ENCODE measurements around the gene TGM4.

The TGM4 gene

GRCh38 chr3:44883213-44883955 is 9.0 kb downstream of the TGM4 start:
- Histone ChIP-seq H3K4me3 (ENCODE audit: low read depth in 1 of 2, low read length in 1 of 2) (no peak overlapping the region), H3K9me3 (no peaks in the 10 kb centered on the region), H3K36me3 (no peaks in the 10 kb centered on the region), H3K27ac (no peak overlapping the region), H3K4me1 (ENCODE audit: control insufficient read depth in 1 of 2, insufficient read depth in 1 of 2, low read depth in 1 of 2, low read length in 1 of 2) (no peaks in the 10 kb centered on the region), H3K27me3 (no peaks in the 10 kb centered on the region)
- TF ChIP-seq CTCF (IDR thresholded peaks at IDR 0.05): no peak

GRCh38 chr3:44883999-44884431 is 9.6 kb downstream of the TGM4 start:
- Histone ChIP-seq H3K4me3 (ENCODE audit: low read depth in 1 of 2, low read length in 1 of 2) (no peak overlapping the region), H3K27ac (no peak overlapping the region), H3K27me3 (no peaks in the 10 kb centered on the region), H3K4me1 (ENCODE audit: control insufficient read depth in 1 of 2, insufficient read depth in 1 of 2, low read depth in 1 of 2, low read length in 1 of 2) (no peaks in the 10 kb centered on the region), H3K9me3 (no peaks in the 10 kb centered on the region), H3K36me3 (no peaks in the 10 kb centered on the region)
- TF ChIP-seq CTCF (IDR thresholded peaks at IDR 0.05): no peak

GRCh38 chr3:44885618-44886017 is 11.2 kb downstream of the TGM4 start:
- TF ChIP-seq CTCF (IDR thresholded peaks at IDR 0.05): no peak
- no peak overlapping the region for H3K4me3 ChIP-seq (ENCODE audit: low read depth in 1 of 2, low read length in 1 of 2)

GRCh38 chr3:44886561-44886960 is 12.2 kb downstream of the TGM4 start:
- no peak overlapping the region for H3K4me3 ChIP-seq (ENCODE audit: low read depth in 1 of 2, low read length in 1 of 2)
- no peak for TF ChIP-seq CTCF (IDR thresholded peaks at IDR 0.05)
- no peaks in the 10 kb centered on the region for H3K9me3 ChIP-seq
- no peaks in the 10 kb centered on the region for H3K4me1 ChIP-seq (ENCODE audit: control insufficient read depth in 1 of 2, insufficient read depth in 1 of 2, low read depth in 1 of 2, low read length in 1 of 2)
- no peaks in the 10 kb centered on the region for H3K27me3 ChIP-seq
- no peaks in the 10 kb centered on the region for H3K36me3 ChIP-seq
- H3K27ac ChIP-seq: no peak overlapping the region

More at GRCh38 chr3:44885618-44886017, 11.2 kb downstream of the TGM4 start:
- H3K4me1 ChIP-seq (ENCODE audit: control insufficient read depth in 1 of 2, insufficient read depth in 1 of 2, low read depth in 1 of 2, low read length in 1 of 2): no peaks in the 10 kb centered on the region
- no peaks in the 10 kb centered on the region for H3K9me3 ChIP-seq
- H3K36me3 ChIP-seq: no peaks in the 10 kb centered on the region
- no peak overlapping the region for H3K27ac ChIP-seq
- H3K27me3 ChIP-seq: no peaks in the 10 kb centered on the region

- H3K4me1 ChIP-seq (ENCODE audit: control insufficient read depth in 1 of 2, insufficient read depth in 1 of 2, low read depth in 1 of 2, low read length in 1 of 2): no peaks in the 10 kb centered on the region
- no peak for TF ChIP-seq CTCF (IDR thresholded peaks at IDR 0.05)
These were observed 12.7 kb downstream of the TGM4 start for GRCh38 chr3:44887101-44887500.

More at GRCh38 chr3:44887101-44887500, 12.7 kb downstream of the TGM4 start:
- H3K4me3 ChIP-seq (ENCODE audit: low read depth in 1 of 2, low read length in 1 of 2): no peak overlapping the region
- no peaks in the 10 kb centered on the region for H3K36me3 ChIP-seq
- no peaks in the 10 kb centered on the region for H3K9me3 ChIP-seq
- no peak overlapping the region for H3K27ac ChIP-seq
- no peaks in the 10 kb centered on the region for H3K27me3 ChIP-seq
